Endothelial cell of umbilical vein (primary cell): ENCODE data around the gene SPINK9. TPM values are rescaled to one million over a fixed set of nuclear protein-coding genes. Genes with fewer than 3 reads are reported as not detected.

ENCODE experiments used
- BruUV-seq: library from RNA; stranded (reverse); fragments of 400-500 nt; replicated peaks from 2 replicates; lab custom pipeline; 2021; lab: Mats Ljungman, UMichigan
- CTCF ChIA-PET: fragments of 300-600, 350-600 bp; sonication (Branson Sonifier 250); formaldehyde crosslinking; loops from one replicate; lab custom pipeline; 2021; ENCODE audit warnings: antibody characterized with exemption, inconsistent platforms; lab: Charles Lee
- POLR2A ChIA-PET: fragments of 300-600, 350-600 bp; sonication (Branson Sonifier 250); formaldehyde crosslinking; loops from one replicate; lab custom pipeline; 2021; ENCODE audit warnings: antibody characterized with exemption, inconsistent platforms; lab: Charles Lee
- DNase-seq: peaks from one replicate; pipeline ENCODE4 v3.0.0-alpha.2; 2011; ENCODE audit warnings: low read depth, low spot score
- FAIRE-seq: peaks from 2 replicates; lab custom pipeline; 2011; peaks lifted over from hg19 to GRCh38; lab: Jason Lieb, UNC
- H2AFZ ChIP-seq: 2 replicates; pipeline ENCODE4 v1.6.0; 2012; ENCODE audit warnings: low read depth, low read length, control low read depth, inconsistent platforms
- H3K27ac ChIP-seq: 2 replicates; pipeline ENCODE4 v1.5.1; 2011; ENCODE audit warnings: low read depth, mild to moderate bottlenecking, control low read depth, low read length, moderate library complexity; ENCODE audit not compliant: insufficient read depth
- H3K27me3 ChIP-seq, 2 experiments: 2 replicates each; pipeline versions ENCODE4 v1.6.0 to v1.6.1; 2011; ENCODE audit warnings: low read length in 2 of 2, mixed read lengths in 1 of 2; ENCODE audit not compliant: control insufficient read depth in 2 of 2, insufficient read depth in 2 of 2
- H3K36me3 ChIP-seq, 2 experiments: 2 replicates in 1 of 2; 3 replicates in 1 of 2; pipeline ENCODE4 v1.5.1; 2011; ENCODE audit warnings: low read length in 2 of 2, mild to moderate bottlenecking in 1 of 2, moderate library complexity in 1 of 2; ENCODE audit not compliant: control insufficient read depth in 2 of 2, insufficient read depth in 2 of 2; ENCODE audit errors: extremely low read depth in 1 of 2
- H3K4me1 ChIP-seq: 3 replicates; pipeline ENCODE4 v1.5.1; 2011; ENCODE audit warnings: mild to moderate bottlenecking, low read length; ENCODE audit not compliant: control insufficient read depth, insufficient read depth; ENCODE audit errors: extremely low read depth
- H3K4me2 ChIP-seq: 2 replicates; pipeline ENCODE4 v1.6.1; 2011; ENCODE audit warnings: low read length, control low read depth, mixed read lengths; ENCODE audit not compliant: insufficient read depth
- H3K4me3 ChIP-seq, 3 experiments: fragments of 200-600 bp in 1 of 3; sonication (generic), shearing (Covaris generic) in 1 of 3; replicated peaks in 1 of 3; 2 replicates each; pipeline ENCODE4 v1.5.1; 2011 to 2016; ENCODE audit warnings: control low read depth in 3 of 3, low read length in 3 of 3, mild to moderate bottlenecking in 2 of 3, inconsistent platforms in 1 of 3, low read depth in 1 of 3, moderate library complexity in 1 of 3; ENCODE audit not compliant: insufficient read depth in 1 of 3
- H3K79me2 ChIP-seq: 2 replicates; pipeline ENCODE4 v1.6.0; 2012; ENCODE audit warnings: low read length, inconsistent platforms; ENCODE audit not compliant: control insufficient read depth, insufficient read depth
- H3K9ac ChIP-seq: replicated peaks from 2 replicates; pipeline ENCODE3; 2011; ENCODE audit warnings: low read length, control low read depth; ENCODE audit not compliant: insufficient read depth; ENCODE audit errors: extremely low read depth
- H3K9me1 ChIP-seq: replicated peaks from 3 replicates; pipeline ENCODE4 v1.6.0; 2011; ENCODE audit warnings: mild to moderate bottlenecking, low read length; ENCODE audit not compliant: control insufficient read depth, insufficient read depth; ENCODE audit errors: extremely low read depth
- H3K9me3 ChIP-seq: replicated peaks from 2 replicates; pipeline ENCODE4 v1.5.1; 2012; ENCODE audit warnings: low read length, inconsistent platforms; ENCODE audit not compliant: control insufficient read depth, insufficient read depth
- H4K20me1 ChIP-seq: replicated peaks from 2 replicates; pipeline ENCODE3; 2011; ENCODE audit warnings: mild to moderate bottlenecking, low read length; ENCODE audit not compliant: control insufficient read depth, insufficient read depth; ENCODE audit errors: extremely low read depth
- EZH2 ChIP-seq: IDR thresholded peaks from 2 replicates; pipeline ENCODE4 v1.6.1; 2012; ENCODE audit warnings: borderline replicate concordance, low read depth, mild to moderate bottlenecking, moderate library complexity, low read length, inconsistent platforms; ENCODE audit not compliant: severe bottlenecking
- FOS ChIP-seq: IDR thresholded peaks from 2 replicates; pipeline ENCODE4 v1.6.1; 2011; ENCODE audit warnings: mild to moderate bottlenecking, low read length, moderate library complexity, borderline replicate concordance; ENCODE audit not compliant: insufficient read depth
- GATA2 ChIP-seq: IDR thresholded peaks from 2 replicates; pipeline ENCODE4 v1.7.0; 2011; ENCODE audit warnings: low read depth, mild to moderate bottlenecking, moderate library complexity, mixed read lengths, low read length; ENCODE audit not compliant: insufficient read length, insufficient read depth
- JUN ChIP-seq: IDR thresholded peaks from 2 replicates; pipeline ENCODE4 v1.6.1; 2011; ENCODE audit warnings: borderline replicate concordance, low read depth; ENCODE audit not compliant: insufficient read length, insufficient read depth
- MAX ChIP-seq: IDR thresholded peaks from 2 replicates; pipeline ENCODE4 v1.6.1; 2011; ENCODE audit not compliant: insufficient read depth, insufficient read length
- MYC ChIP-seq: IDR thresholded peaks from one replicate; pipeline ENCODE4 v1.6.1; 2011; ENCODE audit warnings: mild to moderate bottlenecking, low read depth, low read length
- POLR2A ChIP-seq: IDR thresholded peaks from 2 replicates; pipeline ENCODE4 v1.6.1; 2012; ENCODE audit warnings: low read depth, mild to moderate bottlenecking, control low read depth, low read length
- POLR2AphosphoS5 ChIP-seq: IDR thresholded peaks from 2 replicates; pipeline ENCODE4 v1.6.1; 2012; ENCODE audit warnings: low read depth, mild to moderate bottlenecking, control low read depth, low read length, moderate library complexity; ENCODE audit not compliant: insufficient read depth
- dilution Hi-C: fragments of 300-500 bp; cut with MboI; formaldehyde crosslinking; loops from one replicate; pipeline ENCODE4 v1.15.0; 2019; ENCODE audit warnings: low sequenced_read_pairs; ENCODE audit not compliant: extremely low pct_ligation_motif_present
- intact Hi-C: fragments of 100-400 bp; cut with micrococcal nuclease; formaldehyde crosslinking; loops from one replicate; pipeline ENCODE4 v1.10.0; 2022
- polyA plus RNA-seq, 4 experiments: library from polyadenylated mRNA; depleted of rRNA in 3 of 4; stranded (reverse) in 3 of 4; unstranded in 1 of 4; fragments of >200 nt; gene quantifications; 2 replicates each; pipeline versions ENCODE4 v1.2.1 to v1.2.3, GENCODE V29; 2011 to 2012; ENCODE audit warnings: missing spikeins in 1 of 4
- total RNA-seq: library from RNA; stranded (reverse); gene quantifications from 2 replicates; pipeline ENCODE4 v1.2.3, GENCODE V29; 2021
- TF ChIP-seq, protein P1 (sequence below), 2 donors: IDR thresholded peaks; 1 replicate in 1 of 2; 2 replicates in 1 of 2; pipeline ENCODE4 v1.5.1; 2011; ENCODE audit warnings: low read length in 2 of 2, mild to moderate bottlenecking in 2 of 2, moderate library complexity in 2 of 2, control low read depth in 1 of 2, inconsistent platforms in 1 of 2, low read depth in 1 of 2; ENCODE audit not compliant: insufficient read depth in 1 of 2; ENCODE audit errors: extremely low read depth in 1 of 2

Gene SPINK9
- total and polyA plus RNA-seq, 2 donors (not counting 3 experiments of a cell fraction or from before 2014, with no cell fraction given) = not detected

GRCh38 chr5:148372166-148372725 is 36.9 kb downstream of the SPINK9 start:
- H3K27me3 ChIP-seq = no peaks in the 10 kb centered on the region
- no peaks in the 10 kb centered on the region for H3K9me3 ChIP-seq
- intact Hi-C loops = loop anchor here (10.0 kb wide), 1 partner anchor 517 kb away; no protein-coding TSS in a partner anchor
- dilution Hi-C loops = no loop called here
- no peak for TF ChIP-seq MYC
- TF ChIP-seq, protein P1, sequence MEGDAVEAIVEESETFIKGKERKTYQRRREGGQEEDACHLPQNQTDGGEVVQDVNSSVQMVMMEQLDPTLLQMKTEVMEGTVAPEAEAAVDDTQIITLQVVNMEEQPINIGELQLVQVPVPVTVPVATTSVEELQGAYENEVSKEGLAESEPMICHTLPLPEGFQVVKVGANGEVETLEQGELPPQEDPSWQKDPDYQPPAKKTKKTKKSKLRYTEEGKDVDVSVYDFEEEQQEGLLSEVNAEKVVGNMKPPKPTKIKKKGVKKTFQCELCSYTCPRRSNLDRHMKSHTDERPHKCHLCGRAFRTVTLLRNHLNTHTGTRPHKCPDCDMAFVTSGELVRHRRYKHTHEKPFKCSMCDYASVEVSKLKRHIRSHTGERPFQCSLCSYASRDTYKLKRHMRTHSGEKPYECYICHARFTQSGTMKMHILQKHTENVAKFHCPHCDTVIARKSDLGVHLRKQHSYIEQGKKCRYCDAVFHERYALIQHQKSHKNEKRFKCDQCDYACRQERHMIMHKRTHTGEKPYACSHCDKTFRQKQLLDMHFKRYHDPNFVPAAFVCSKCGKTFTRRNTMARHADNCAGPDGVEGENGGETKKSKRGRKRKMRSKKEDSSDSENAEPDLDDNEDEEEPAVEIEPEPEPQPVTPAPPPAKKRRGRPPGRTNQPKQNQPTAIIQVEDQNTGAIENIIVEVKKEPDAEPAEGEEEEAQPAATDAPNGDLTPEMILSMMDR (IDR thresholded peaks at IDR 0.05; ENCODE audit: extremely low read depth in 1 of 2, insufficient read depth in 1 of 2, low read depth in 1 of 2, low read length in 2 of 2) = no peak
- TF ChIP-seq JUN = no peak
- no peak for TF ChIP-seq EZH2
- no peak for TF ChIP-seq FOS
- no peak for TF ChIP-seq GATA2
- TF ChIP-seq MAX = no peak
- no peak for TF ChIP-seq POLR2A
- TF ChIP-seq POLR2AphosphoS5 = no peak
- no TSS peak for BruUV-seq
- no peak overlapping the region for H2AFZ ChIP-seq
- H3K4me2 ChIP-seq = no peak overlapping the region
- H4K20me1 ChIP-seq = no peaks in the 10 kb centered on the region
- no peak overlapping the region for H3K27ac ChIP-seq
- DNase-seq (no peak), FAIRE-seq (no peak)
- H3K79me2 ChIP-seq = no peaks in the 10 kb centered on the region
- ChIA-PET CTCF (interaction anchor here (1.0 to 4.0 kb wide), 5 partner anchors 57 to 359 kb away, joined by 3 to 52 read pairs (median 37); no protein-coding TSS in a partner anchor), POLR2A (no interaction called here)
- no peaks in the 10 kb centered on the region for H3K4me1 ChIP-seq
- no peak overlapping the region for H3K4me3 ChIP-seq
- no peak overlapping the region for H3K9ac ChIP-seq
- no peaks in the 10 kb centered on the region for H3K36me3 ChIP-seq
- H3K9me1 ChIP-seq = no peaks in the 10 kb centered on the region
